ENCODE results near the gene CTSZ.
"Not testable (repeated sequence)": the region's sequence is repeated elsewhere in the genome, so short reads cannot be mapped to it uniquely, and the experiment has no call there.

The CTSZ gene

DNA sequence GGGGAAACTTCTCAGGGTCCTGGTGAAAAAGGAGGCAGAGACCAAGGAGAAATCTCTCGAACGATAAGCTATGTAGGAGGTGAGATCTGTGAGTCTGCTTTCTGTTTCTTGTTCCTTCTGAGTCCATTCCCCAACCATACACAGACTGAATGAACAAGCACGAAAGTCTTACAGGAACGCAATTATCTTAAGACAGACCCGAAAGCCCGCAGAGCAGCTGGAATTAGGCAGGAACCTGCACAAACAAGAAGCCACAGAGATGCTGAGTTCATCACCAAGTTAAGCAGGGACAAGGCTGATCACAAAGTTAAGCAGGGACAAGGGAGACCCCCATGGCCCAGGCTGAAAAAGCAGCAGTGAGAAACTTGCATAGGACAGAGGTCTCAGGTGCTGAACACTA is 47.4 kb downstream of the CTSZ start:
- Histone ChIP-seq H2BK5ac (ENCODE audit: low read length) (no peak overlapping the region), H3K79me1 (ENCODE audit: low read length) (no peaks in the 10 kb centered on the region), H3K27ac (ENCODE audit: low read depth, low read length) (no peak overlapping the region), H4K5ac (ENCODE audit: low read length) (no peak overlapping the region), H2BK15ac (replicated peaks; ENCODE audit: low read depth) (no peak overlapping the region), H2BK120ac (ENCODE audit: low read depth, low read length) (no peak overlapping the region), H3K18ac (ENCODE audit: low read length) (no peak overlapping the region), H3K9ac (ENCODE audit: low read length) (no peak overlapping the region), H3K4ac (ENCODE audit: low read depth, low read length) (no peak overlapping the region), H3K4me1 (ENCODE audit: control insufficient read depth, low read depth, low read length) (no peaks in the 10 kb centered on the region), H3K56ac (ENCODE audit: low read length) (no peak overlapping the region), H3K79me2 (ENCODE audit: control insufficient read depth, insufficient read depth, low read length) (no peaks in the 10 kb centered on the region), H3K36me3 (ENCODE audit: control insufficient read depth, insufficient read depth, low read length) (no peaks in the 10 kb centered on the region), H3K23ac (ENCODE audit: low read length) (no peak overlapping the region), H4K8ac (ENCODE audit: low read depth, low read length) (no peak overlapping the region), H3K27me3 (ENCODE audit: insufficient read depth, low read length, poor library complexity) (no peaks in the 10 kb centered on the region), H3K4me2 (ENCODE audit: low read length) (no peak overlapping the region), H2AK5ac (ENCODE audit: low read length) (no peak overlapping the region), H3K4me3 (ENCODE audit: low read length) (no peak overlapping the region)
- WGBS (ENCODE audit: extremely low coverage, insufficient coverage, low lambda C conversion rate), result no CpG with 5 or more reads among the region's 6 CpGs
- DNase-seq, result no peak

- Histone ChIP-seq H4K5ac (ENCODE audit: low read length) (no peak overlapping the region), H2BK15ac (replicated peaks; ENCODE audit: low read depth) (no peak overlapping the region), H3K4me1 (ENCODE audit: control insufficient read depth, low read depth, low read length) (no peaks in the 10 kb centered on the region), H3K79me2 (ENCODE audit: control insufficient read depth, insufficient read depth, low read length) (no peaks in the 10 kb centered on the region), H3K4me3 (ENCODE audit: low read length) (no peak overlapping the region), H3K36me3 (ENCODE audit: control insufficient read depth, insufficient read depth, low read length) (no peaks in the 10 kb centered on the region), H4K8ac (ENCODE audit: low read depth, low read length) (no peak overlapping the region), H3K18ac (ENCODE audit: low read length) (no peak overlapping the region), H3K9ac (ENCODE audit: low read length) (no peak overlapping the region), H3K27me3 (ENCODE audit: insufficient read depth, low read length, poor library complexity) (no peaks in the 10 kb centered on the region), H3K27ac (ENCODE audit: low read depth, low read length) (no peak overlapping the region), H3K79me1 (ENCODE audit: low read length) (no peaks in the 10 kb centered on the region), H3K4me2 (ENCODE audit: low read length) (no peak overlapping the region), H3K23ac (ENCODE audit: low read length) (no peak overlapping the region), H2BK5ac (ENCODE audit: low read length) (no peak overlapping the region), H2BK120ac (ENCODE audit: low read depth, low read length) (no peak overlapping the region), H3K4ac (ENCODE audit: low read depth, low read length) (no peak overlapping the region), H2AK5ac (ENCODE audit: low read length) (no peak overlapping the region), H3K56ac (ENCODE audit: low read length) (no peak overlapping the region)
- DNase-seq, result no peak
- no CpG with 5 or more reads among the region's 8 CpGs for WGBS (ENCODE audit: extremely low coverage, insufficient coverage, low lambda C conversion rate)
Observed at GRCh38 chr20:58956078-58956477, 51.0 kb downstream of the CTSZ start.

DNA sequence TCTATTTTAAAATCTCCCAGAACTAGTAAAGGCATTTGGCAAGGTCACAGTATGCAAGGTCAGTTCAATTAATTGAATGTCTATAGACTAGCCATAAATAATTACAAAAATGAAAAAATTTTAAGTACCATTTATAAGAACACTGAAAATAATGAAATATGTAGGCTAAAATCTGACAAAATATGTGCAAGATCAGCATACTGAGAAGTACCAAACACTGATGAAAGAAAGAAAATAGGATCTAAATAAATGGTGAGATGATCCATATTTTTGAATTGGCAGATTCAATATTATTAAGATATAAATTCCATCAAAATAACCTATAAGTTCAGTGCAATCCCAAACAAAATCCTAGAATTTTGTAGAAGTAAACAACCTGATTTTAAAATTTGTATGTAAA is 54.0 kb downstream of the CTSZ start:
- no peak for DNase-seq
- no peak overlapping the region for H3K18ac ChIP-seq (ENCODE audit: low read length)
- no peaks in the 10 kb centered on the region for H3K36me3 ChIP-seq (ENCODE audit: control insufficient read depth, insufficient read depth, low read length)
- H3K79me1 ChIP-seq (ENCODE audit: low read length), result no peaks in the 10 kb centered on the region
- H2BK15ac ChIP-seq (replicated peaks; ENCODE audit: low read depth), result no peak overlapping the region
- no peak overlapping the region for H2BK5ac ChIP-seq (ENCODE audit: low read length)
- no peak overlapping the region for H3K4me2 ChIP-seq (ENCODE audit: low read length)
- no peak overlapping the region for H2BK120ac ChIP-seq (ENCODE audit: low read depth, low read length)
- no peak overlapping the region for H4K5ac ChIP-seq (ENCODE audit: low read length)
- no peak overlapping the region for H4K8ac ChIP-seq (ENCODE audit: low read depth, low read length)
- H3K27ac ChIP-seq (ENCODE audit: low read depth, low read length), result no peak overlapping the region
- H3K79me2 ChIP-seq (ENCODE audit: control insufficient read depth, insufficient read depth, low read length), result no peaks in the 10 kb centered on the region
- no peak overlapping the region for H3K9ac ChIP-seq (ENCODE audit: low read length)
- H3K4me1 ChIP-seq (ENCODE audit: control insufficient read depth, low read depth, low read length), result no peaks in the 10 kb centered on the region
- no peak overlapping the region for H2AK5ac ChIP-seq (ENCODE audit: low read length)
- no peaks in the 10 kb centered on the region for H3K27me3 ChIP-seq (ENCODE audit: insufficient read depth, low read length, poor library complexity)
- H3K4me3 ChIP-seq (ENCODE audit: low read length), result no peak overlapping the region
- no peak overlapping the region for H3K4ac ChIP-seq (ENCODE audit: low read depth, low read length)
- no peak overlapping the region for H3K23ac ChIP-seq (ENCODE audit: low read length)
- H3K56ac ChIP-seq (ENCODE audit: low read length), result no peak overlapping the region

DNA sequence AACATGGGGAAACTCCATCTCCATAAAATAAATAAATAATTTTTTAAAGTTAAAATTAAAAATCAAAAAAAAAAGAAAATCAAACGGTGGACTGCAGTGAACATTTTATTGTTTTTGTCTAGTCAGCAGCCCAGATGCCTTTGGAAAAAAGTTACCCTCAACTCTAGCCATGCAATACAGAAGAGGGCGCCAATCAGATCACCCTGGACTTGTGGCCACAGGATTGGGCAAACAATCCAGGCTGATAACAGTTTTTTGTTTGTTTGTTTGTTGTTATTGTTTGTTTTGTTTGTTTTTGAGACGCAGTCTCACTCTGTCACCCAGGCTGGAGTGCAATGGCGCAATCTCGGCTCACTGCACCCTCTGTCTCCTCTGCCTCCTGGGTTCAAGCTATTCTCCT is 56.5 kb downstream of the CTSZ start:
- no peak overlapping the region for H4K5ac ChIP-seq (ENCODE audit: low read length)
- H2BK15ac ChIP-seq (replicated peaks; ENCODE audit: low read depth), result no peak overlapping the region
- WGBS (ENCODE audit: extremely low coverage, insufficient coverage, low lambda C conversion rate), result no CpG with 5 or more reads among the region's 5 CpGs
- H3K4me2 ChIP-seq (ENCODE audit: low read length), result no peak overlapping the region
- peak; percentile 13 for DNase-seq
- H3K4ac ChIP-seq (ENCODE audit: low read depth, low read length), result no peak overlapping the region
- no peaks in the 10 kb centered on the region for H3K79me1 ChIP-seq (ENCODE audit: low read length)
- H3K27ac ChIP-seq (ENCODE audit: low read depth, low read length), result no peak overlapping the region
- H3K23ac ChIP-seq (ENCODE audit: low read length), result no peak overlapping the region
- H3K79me2 ChIP-seq (ENCODE audit: control insufficient read depth, insufficient read depth, low read length), result no peaks in the 10 kb centered on the region
- no peaks in the 10 kb centered on the region for H3K36me3 ChIP-seq (ENCODE audit: control insufficient read depth, insufficient read depth, low read length)
- H3K9ac ChIP-seq (ENCODE audit: low read length), result no peak overlapping the region
- no peak overlapping the region for H3K56ac ChIP-seq (ENCODE audit: low read length)
- no peak overlapping the region for H3K4me3 ChIP-seq (ENCODE audit: low read length)
- no peak overlapping the region for H3K18ac ChIP-seq (ENCODE audit: low read length)
- no peak overlapping the region for H2BK120ac ChIP-seq (ENCODE audit: low read depth, low read length)
- no peak overlapping the region for H4K8ac ChIP-seq (ENCODE audit: low read depth, low read length)
- no peak overlapping the region for H2BK5ac ChIP-seq (ENCODE audit: low read length)
- no peaks in the 10 kb centered on the region for H3K4me1 ChIP-seq (ENCODE audit: control insufficient read depth, low read depth, low read length)
- no peaks in the 10 kb centered on the region for H3K27me3 ChIP-seq (ENCODE audit: insufficient read depth, low read length, poor library complexity)
- H2AK5ac ChIP-seq (ENCODE audit: low read length), result no peak overlapping the region

GRCh38 chr20:58947797-58948388 is 59.2 kb downstream of the CTSZ start:
- not testable (repeated sequence) for H4K5ac ChIP-seq (ENCODE audit: low read length); H3K9ac ChIP-seq (ENCODE audit: low read length); H4K8ac ChIP-seq (ENCODE audit: low read depth, low read length); H3K4me2 ChIP-seq (ENCODE audit: low read length); H3K56ac ChIP-seq (ENCODE audit: low read length); H3K4ac ChIP-seq (ENCODE audit: low read depth, low read length); H3K79me2 ChIP-seq (ENCODE audit: control insufficient read depth, insufficient read depth, low read length); H3K27me3 ChIP-seq (ENCODE audit: insufficient read depth, low read length, poor library complexity); H3K23ac ChIP-seq (ENCODE audit: low read length); H3K36me3 ChIP-seq (ENCODE audit: control insufficient read depth, insufficient read depth, low read length); H3K27ac ChIP-seq (ENCODE audit: low read depth, low read length); H2BK5ac ChIP-seq (ENCODE audit: low read length); H2AK5ac ChIP-seq (ENCODE audit: low read length); H3K79me1 ChIP-seq (ENCODE audit: low read length); H2BK120ac ChIP-seq (ENCODE audit: low read depth, low read length); H3K4me3 ChIP-seq (ENCODE audit: low read length); H3K4me1 ChIP-seq (ENCODE audit: control insufficient read depth, low read depth, low read length); H2BK15ac ChIP-seq (replicated peaks; ENCODE audit: low read depth); DNase-seq; H3K18ac ChIP-seq (ENCODE audit: low read length)
- WGBS (ENCODE audit: extremely low coverage, insufficient coverage, low lambda C conversion rate), result no CpG with 5 or more reads among the region's 7 CpGs

GRCh38 chr20:58945965-58946631 is 61.0 kb downstream of the CTSZ start:
- H2BK120ac ChIP-seq (ENCODE audit: low read depth, low read length), result no peak overlapping the region
- H3K27me3 ChIP-seq (ENCODE audit: insufficient read depth, low read length, poor library complexity), result no peaks in the 10 kb centered on the region
- H2AK5ac ChIP-seq (ENCODE audit: low read length), result no peak overlapping the region
- H3K9ac ChIP-seq (ENCODE audit: low read length), result no peak overlapping the region
- no peak overlapping the region for H3K23ac ChIP-seq (ENCODE audit: low read length)
- H4K8ac ChIP-seq (ENCODE audit: low read depth, low read length), result no peak overlapping the region
- no peak overlapping the region for H3K4ac ChIP-seq (ENCODE audit: low read depth, low read length)
- H3K4me1 ChIP-seq (ENCODE audit: control insufficient read depth, low read depth, low read length), result no peaks in the 10 kb centered on the region
- WGBS (ENCODE audit: extremely low coverage, insufficient coverage, low lambda C conversion rate), result no CpG with 5 or more reads among the region's 10 CpGs
- no peak overlapping the region for H3K56ac ChIP-seq (ENCODE audit: low read length)
- H3K4me3 ChIP-seq (ENCODE audit: low read length), result no peak overlapping the region
- H3K18ac ChIP-seq (ENCODE audit: low read length), result no peak overlapping the region
- H2BK5ac ChIP-seq (ENCODE audit: low read length), result no peak overlapping the region
- no peak overlapping the region for H3K4me2 ChIP-seq (ENCODE audit: low read length)
- no peak overlapping the region for H2BK15ac ChIP-seq (replicated peaks; ENCODE audit: low read depth)
- no peak for DNase-seq
- no peaks in the 10 kb centered on the region for H3K79me1 ChIP-seq (ENCODE audit: low read length)
- H3K36me3 ChIP-seq (ENCODE audit: control insufficient read depth, insufficient read depth, low read length), result no peaks in the 10 kb centered on the region
- H3K79me2 ChIP-seq (ENCODE audit: control insufficient read depth, insufficient read depth, low read length), result no peaks in the 10 kb centered on the region
- no peak overlapping the region for H3K27ac ChIP-seq (ENCODE audit: low read depth, low read length)
- no peak overlapping the region for H4K5ac ChIP-seq (ENCODE audit: low read length)
